KMS-11 (cell line): ENCODE measurements around the gene TXLNG.
"Not testable (repeated sequence)": the region's sequence is repeated elsewhere in the genome, so short reads cannot be mapped to it uniquely, and the experiment has no call there.

Source experiments
- H2AFZ ChIP-seq: fragments of 200-600 bp; sonication (generic); 2 replicates; pipeline ENCODE4 v1.6.1; 2016; ENCODE audit warnings: antibody characterized with exemption, mixed run types, low read depth
- H3K27ac ChIP-seq: fragments of 200-600 bp; sonication (generic); 2 replicates; pipeline ENCODE4 v1.6.1; 2016; ENCODE audit warnings: mild to moderate bottlenecking, mixed run types
- H3K27me3 ChIP-seq: fragments of 200-600 bp; sonication (generic); 2 replicates; pipeline ENCODE4 v1.6.1; 2017; ENCODE audit warnings: mild to moderate bottlenecking, low read depth, mixed run types, moderate library complexity; ENCODE audit not compliant: insufficient read depth
- H3K36me3 ChIP-seq: fragments of 200-600 bp; sonication (generic); 2 replicates; pipeline ENCODE4 v1.6.1; 2017; ENCODE audit warnings: mild to moderate bottlenecking, mixed run types; ENCODE audit not compliant: insufficient read depth
- H3K4me1 ChIP-seq: fragments of 200-600 bp; sonication (generic); 2 replicates; pipeline ENCODE4 v1.6.1; 2016; ENCODE audit warnings: mild to moderate bottlenecking, low read depth, mixed run types; ENCODE audit not compliant: poor library complexity, severe bottlenecking
- H3K4me2 ChIP-seq: fragments of 200-600 bp; sonication (generic); 2 replicates; pipeline ENCODE4 v1.7.0; 2016; ENCODE audit warnings: mild to moderate bottlenecking, mixed run types
- H3K4me3 ChIP-seq: fragments of 200-600 bp; sonication (generic); IDR thresholded peaks from 2 replicates; pipeline ENCODE4 v1.6.1; 2017; ENCODE audit warnings: low read depth, low read length, mixed read lengths; ENCODE audit not compliant: insufficient read depth
- H3K79me2 ChIP-seq: fragments of 200-600 bp; sonication (generic); 2 replicates; pipeline ENCODE4 v1.6.1; 2016; ENCODE audit warnings: low read depth, mixed run types; ENCODE audit not compliant: insufficient read depth
- H3K9ac ChIP-seq: fragments of 200-600 bp; sonication (generic); 2 replicates; pipeline ENCODE4 v1.6.1; 2016; ENCODE audit warnings: mild to moderate bottlenecking, mixed run types
- H4K20me1 ChIP-seq: fragments of 200-600 bp; sonication (generic); 2 replicates; pipeline ENCODE4 v1.6.1; 2016; ENCODE audit warnings: mild to moderate bottlenecking, mixed run types; ENCODE audit not compliant: insufficient read depth
- TF ChIP-seq, protein P1 (sequence below): fragments of 200-600 bp; sonication (generic); conservative IDR thresholded peaks from 2 replicates; pipeline ENCODE4 v1.6.1; 2017; ENCODE audit warnings: low read depth, mild to moderate bottlenecking, antibody characterized with exemption, low read length, moderate library complexity, mixed read lengths

The TXLNG gene

GRCh38 chrX:16852617-16853179 is 66.4 kb downstream of the TXLNG start:
- H4K20me1 ChIP-seq: no peaks in the 10 kb centered on the region; the same call in 1 of the 2 replicates
- no peak overlapping the region for H3K4me3 ChIP-seq
- no peak overlapping the region for H2AFZ ChIP-seq
- H3K4me1 ChIP-seq: peaks cover 14% of the 10 kb centered on the region
- no peak overlapping the region for H3K4me2 ChIP-seq
- H3K9ac ChIP-seq: no peak overlapping the region
- H3K36me3 ChIP-seq: peaks cover 9% of the 10 kb centered on the region; the same call in 1 of the 2 replicates
- H3K27ac ChIP-seq: no peak overlapping the region
- TF ChIP-seq, protein P1, sequence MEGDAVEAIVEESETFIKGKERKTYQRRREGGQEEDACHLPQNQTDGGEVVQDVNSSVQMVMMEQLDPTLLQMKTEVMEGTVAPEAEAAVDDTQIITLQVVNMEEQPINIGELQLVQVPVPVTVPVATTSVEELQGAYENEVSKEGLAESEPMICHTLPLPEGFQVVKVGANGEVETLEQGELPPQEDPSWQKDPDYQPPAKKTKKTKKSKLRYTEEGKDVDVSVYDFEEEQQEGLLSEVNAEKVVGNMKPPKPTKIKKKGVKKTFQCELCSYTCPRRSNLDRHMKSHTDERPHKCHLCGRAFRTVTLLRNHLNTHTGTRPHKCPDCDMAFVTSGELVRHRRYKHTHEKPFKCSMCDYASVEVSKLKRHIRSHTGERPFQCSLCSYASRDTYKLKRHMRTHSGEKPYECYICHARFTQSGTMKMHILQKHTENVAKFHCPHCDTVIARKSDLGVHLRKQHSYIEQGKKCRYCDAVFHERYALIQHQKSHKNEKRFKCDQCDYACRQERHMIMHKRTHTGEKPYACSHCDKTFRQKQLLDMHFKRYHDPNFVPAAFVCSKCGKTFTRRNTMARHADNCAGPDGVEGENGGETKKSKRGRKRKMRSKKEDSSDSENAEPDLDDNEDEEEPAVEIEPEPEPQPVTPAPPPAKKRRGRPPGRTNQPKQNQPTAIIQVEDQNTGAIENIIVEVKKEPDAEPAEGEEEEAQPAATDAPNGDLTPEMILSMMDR: no peak
- no peaks in the 10 kb centered on the region for H3K27me3 ChIP-seq
- peaks cover 26% of the 10 kb centered on the region; the same call in 1 of the 2 replicates for H3K79me2 ChIP-seq

DNA sequence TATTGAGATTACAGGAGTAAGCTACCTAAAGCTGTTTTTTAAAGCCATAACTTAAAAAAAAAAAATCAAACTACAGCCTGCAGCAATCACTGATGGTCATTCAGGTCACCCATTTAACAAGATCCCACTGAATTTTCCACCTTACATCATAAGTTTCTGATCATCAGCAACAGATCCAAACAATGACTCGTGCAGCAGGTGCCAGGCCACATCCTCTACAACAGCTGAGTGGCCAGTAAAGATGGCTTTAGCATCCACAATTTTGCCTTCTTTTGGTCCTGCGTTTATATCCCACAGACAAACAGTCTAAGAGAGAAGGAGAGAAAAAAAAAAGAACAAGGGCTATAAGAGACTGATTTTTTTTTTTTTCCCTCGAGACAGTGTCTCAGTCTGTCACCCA is 67.3 kb downstream of the TXLNG start:
- Histone ChIP-seq H3K4me1 (peaks cover 14% of the 10 kb centered on the region), H3K9ac (no peak overlapping the region), H3K79me2 (peaks cover 34% of the 10 kb centered on the region; the same call in 1 of the 2 replicates), H4K20me1 (no peaks in the 10 kb centered on the region; the same call in 1 of the 2 replicates), H2AFZ (no peak overlapping the region), H3K27me3 (no peaks in the 10 kb centered on the region), H3K27ac (no peak overlapping the region), H3K4me2 (no peak overlapping the region), H3K4me3 (no peak overlapping the region), H3K36me3 (peaks cover 9% of the 10 kb centered on the region; the same call in 1 of the 2 replicates)
- TF ChIP-seq, protein P1: no peak

DNA sequence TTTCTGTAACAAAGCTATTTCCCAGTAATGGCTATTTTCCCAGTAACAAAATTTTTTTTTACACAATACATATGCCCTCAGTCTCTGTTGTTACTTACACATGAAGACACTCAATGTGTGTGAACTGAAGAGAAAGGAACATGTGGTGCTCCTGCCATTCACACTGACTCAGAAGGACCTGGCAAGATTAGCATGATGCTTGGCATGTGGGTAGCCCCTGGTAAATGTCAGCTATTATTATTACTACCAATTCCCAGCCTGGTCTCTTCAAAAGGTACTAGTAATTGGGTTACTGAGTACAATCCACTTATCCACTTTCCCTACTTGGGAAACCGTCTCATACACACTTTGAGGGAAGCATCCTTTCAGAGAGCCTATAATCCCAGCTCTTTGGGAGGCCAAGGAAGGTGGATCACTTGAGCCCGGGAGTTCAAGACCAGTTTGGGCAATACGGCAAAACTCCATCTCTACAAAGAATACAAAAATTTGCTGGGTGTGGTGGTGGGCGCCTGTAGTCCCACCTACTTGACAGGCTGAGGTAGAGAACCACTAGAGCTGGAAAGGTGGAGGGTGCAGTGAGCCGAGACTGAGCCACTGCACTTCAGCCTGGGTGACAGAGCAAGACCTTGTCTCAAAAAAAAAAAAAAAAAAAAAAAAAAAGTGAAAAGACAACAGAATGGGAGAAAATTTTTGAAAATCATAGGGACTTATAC is 69.3 kb downstream of the TXLNG start:
- Histone ChIP-seq H3K4me3 (no peak overlapping the region), H4K20me1 (no peaks in the 10 kb centered on the region; the same call in 1 of the 2 replicates), H3K4me1 (peaks cover 14% of the 10 kb centered on the region), H3K27ac (no peak overlapping the region), H3K4me2 (no peak overlapping the region), H3K27me3 (no peaks in the 10 kb centered on the region), H3K36me3 (peaks cover 9% of the 10 kb centered on the region; the same call in 1 of the 2 replicates), H3K79me2 (peaks cover 50% of the 10 kb centered on the region; the same call in 1 of the 2 replicates), H3K9ac (no peak overlapping the region), H2AFZ (no peak overlapping the region)
- TF ChIP-seq, protein P1: no peak

DNA sequence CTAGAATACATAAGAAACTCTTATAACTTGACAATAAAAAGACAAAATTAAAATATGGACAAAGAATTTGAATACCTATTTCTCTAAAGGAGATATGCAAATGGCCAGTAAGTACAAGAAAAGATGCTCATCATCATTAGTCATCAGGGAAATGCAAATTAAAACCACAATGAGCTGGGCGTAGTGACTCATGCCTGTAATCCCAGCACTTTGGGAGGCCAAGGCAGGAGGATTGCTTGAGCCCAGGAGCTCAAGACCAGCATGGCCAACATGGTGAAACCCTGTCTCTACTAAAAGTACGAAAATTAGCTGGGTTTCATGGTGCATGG is 69.8 kb downstream of the TXLNG start:
- not testable (repeated sequence) for H2AFZ ChIP-seq, H3K27ac ChIP-seq, H3K4me3 ChIP-seq, H3K4me2 ChIP-seq, H3K27me3 ChIP-seq, H3K9ac ChIP-seq, H3K36me3 ChIP-seq, H4K20me1 ChIP-seq
- H3K4me1 ChIP-seq: peaks cover 14% of the 10 kb centered on the region
- peaks cover 54% of the 10 kb centered on the region; the same call in 1 of the 2 replicates for H3K79me2 ChIP-seq

GRCh38 chrX:16856744-16857143 is 70.5 kb downstream of the TXLNG start:
- Histone ChIP-seq H3K36me3 (peaks cover 9% of the 10 kb centered on the region; the same call in 1 of the 2 replicates), H3K9ac (no peak overlapping the region), H3K4me1 (peaks cover 14% of the 10 kb centered on the region), H3K27me3 (no peaks in the 10 kb centered on the region), H3K27ac (no peak overlapping the region), H2AFZ (no peak overlapping the region), H3K79me2 (peaks cover 61% of the 10 kb centered on the region; the same call in 1 of the 2 replicates), H3K4me3 (no peak overlapping the region), H4K20me1 (no peaks in the 10 kb centered on the region; the same call in 1 of the 2 replicates), H3K4me2 (no peak overlapping the region)
- TF ChIP-seq, protein P1: no peak
